IMR-90 (cell line): ENCODE measurements around the gene DDA1. TPM values are rescaled to one million over a fixed set of nuclear protein-coding genes. Genes with fewer than 3 reads are reported as not detected.

Experiments used
- ELK1 ChIP-seq: fragments of 150-350 bp; IDR thresholded peaks from 2 replicates; pipeline ENCODE4 v1.6.1; 2016; ENCODE audit warnings: low read depth, mild to moderate bottlenecking, low read length, moderate library complexity, borderline replicate concordance
- polyA plus RNA-seq, 3 experiments: library from polyadenylated mRNA; depleted of rRNA; stranded (reverse); fragments of >200 nt; gene quantifications; 2 replicates each; pipeline ENCODE4 v1.2.3, GENCODE V29; 2012; ENCODE audit warnings: low replicate concordance in 1 of 3
- total RNA-seq: library from RNA; depleted of rRNA; stranded (reverse); fragments of >200 nt; gene quantifications from 2 replicates; pipeline ENCODE4 v1.2.3, GENCODE V29; 2012

DDA1 gene
- total and polyA plus RNA-seq, 2 of the 4 experiments (the other 2 are of a cell fraction) = 33.7 to 87.2 TPM

- TF ChIP-seq ELK1 = no peak
Observed at GRCh38 chr19:17332677-17333581, 23.6 kb downstream of the DDA1 start (continued).
